Activated T-helper 1 cell treated with anti-CD3 and anti-CD28 coated beads, Interleukin-2, amount 50 U/mL, for 16 hours (primary cell): Measurements from ENCODE around the gene MEA1.
"Not testable (repeated sequence)": the region's sequence is repeated elsewhere in the genome, so short reads cannot be mapped to it uniquely, and the experiment has no call there.

Experiments used
- DNase-seq, 2 donors: peaks; one replicate each; pipeline ENCODE4 v3.0.0-alpha.2; 2020; ENCODE audit warnings: low read depth in 1 of 2, low spot score in 1 of 2

Gene MEA1

GRCh38 chr6:43013843-43014433, at the start of gene MEA1, which contains the start of gene KLHDC3:
Gene MEA1, minus strand, starts transcription at chr6:43013946. Its CDS starts 133 bp downstream, at chr6:43013813.
Gene KLHDC3, plus strand, starts transcription at chr6:43014249. Its CDS starts 2,944 bp downstream, at chr6:43017193.
- DNase-seq = peak; percentile 95 to 98

DNA sequence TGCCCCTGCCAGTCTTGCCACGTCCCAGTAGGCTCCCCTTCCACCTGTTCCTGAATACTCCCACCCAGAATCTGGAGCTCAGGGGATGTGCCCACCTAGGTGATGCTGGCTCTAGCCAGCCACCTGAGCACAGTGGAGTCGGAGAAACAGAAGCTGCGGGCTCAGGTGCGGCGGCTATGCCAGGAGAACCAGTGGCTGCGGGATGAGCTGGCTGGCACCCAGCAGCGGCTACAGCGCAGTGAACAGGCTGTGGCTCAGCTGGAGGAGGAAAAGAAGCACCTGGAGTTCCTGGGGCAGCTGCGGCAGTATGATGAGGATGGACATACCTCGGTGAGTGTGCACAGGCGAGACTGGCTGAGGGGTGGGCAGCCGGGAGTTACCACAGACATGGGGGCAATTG, 49.1 kb upstream of the MEA1 start:
- no peak for DNase-seq

GRCh38 chr6:43061861-43062260, 48.1 kb upstream of the MEA1 start:
- no peak for DNase-seq

GRCh38 chr6:43060755-43061633, 47.2 kb upstream of the MEA1 start:
- no peak for DNase-seq

GRCh38 chr6:43060034-43060754, 46.4 kb upstream of the MEA1 start:
- DNase-seq = no peak

- DNase-seq = peak; percentile 94 to 97
These were observed 45.7 kb upstream of the MEA1 start, which contains the start of the genes KLC4 and MRPL2 for GRCh38 chr6:43059168-43060033. Gene KLC4, plus strand, starts transcription at chr6:43059631. Its CDS starts 1,705 bp downstream, at chr6:43061336. Gene MRPL2, minus strand, starts transcription at chr6:43059434. Its CDS starts 53 bp downstream, at chr6:43059381.

- DNase-seq = no peak
These were observed 44.8 kb upstream of the MEA1 start for GRCh38 chr6:43058531-43058930.

GRCh38 chr6:43055966-43056365, 42.2 kb upstream of the MEA1 start:
- no peak for DNase-seq

GRCh38 chr6:43054206-43054943, 40.6 kb upstream of the MEA1 start:
- no peak for DNase-seq

- DNase-seq = peak; percentile 82 to 85
These were observed 39.9 kb upstream of the MEA1 start, which contains the start of gene CUL7 for GRCh38 chr6:43053545-43054205. Gene CUL7, minus strand, starts transcription at chr6:43053851. Its CDS starts 1,063 bp downstream, at chr6:43052788.

DNA sequence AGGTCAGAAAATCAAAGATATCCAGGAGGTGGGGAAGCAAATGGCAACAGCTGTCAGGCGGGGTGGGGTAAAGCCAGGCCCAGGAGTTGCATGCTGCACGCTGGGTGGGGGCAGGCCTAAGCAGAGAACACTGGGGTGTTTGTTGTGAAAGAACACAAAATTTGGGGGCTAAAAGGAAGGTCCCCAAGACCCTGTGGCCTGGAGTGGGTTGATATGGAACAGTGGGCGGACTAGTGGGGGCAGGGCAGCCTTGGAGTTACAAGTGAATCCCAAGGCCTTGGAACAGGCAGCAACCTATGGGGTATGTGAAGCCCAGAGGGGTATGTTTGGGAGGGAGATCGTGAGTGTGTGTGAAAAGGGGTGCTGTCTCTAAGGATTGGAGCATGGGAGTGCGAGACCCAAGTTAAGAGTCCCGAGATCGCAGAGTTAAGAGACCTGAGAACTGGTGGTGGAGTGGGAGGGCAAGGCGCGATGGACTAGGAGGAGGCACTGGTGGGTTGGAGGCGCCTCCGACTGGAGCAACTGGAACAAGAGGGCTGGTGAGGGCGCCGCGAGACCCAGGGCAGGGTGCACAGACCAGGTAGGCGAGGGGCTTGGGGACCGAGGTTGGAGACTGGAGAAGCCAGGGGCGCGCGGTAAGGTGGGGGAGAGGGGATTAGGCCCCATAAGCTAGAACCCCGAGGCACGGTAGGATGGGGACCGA, 39.2 kb upstream of the MEA1 start:
- DNase-seq = no peak

DNA sequence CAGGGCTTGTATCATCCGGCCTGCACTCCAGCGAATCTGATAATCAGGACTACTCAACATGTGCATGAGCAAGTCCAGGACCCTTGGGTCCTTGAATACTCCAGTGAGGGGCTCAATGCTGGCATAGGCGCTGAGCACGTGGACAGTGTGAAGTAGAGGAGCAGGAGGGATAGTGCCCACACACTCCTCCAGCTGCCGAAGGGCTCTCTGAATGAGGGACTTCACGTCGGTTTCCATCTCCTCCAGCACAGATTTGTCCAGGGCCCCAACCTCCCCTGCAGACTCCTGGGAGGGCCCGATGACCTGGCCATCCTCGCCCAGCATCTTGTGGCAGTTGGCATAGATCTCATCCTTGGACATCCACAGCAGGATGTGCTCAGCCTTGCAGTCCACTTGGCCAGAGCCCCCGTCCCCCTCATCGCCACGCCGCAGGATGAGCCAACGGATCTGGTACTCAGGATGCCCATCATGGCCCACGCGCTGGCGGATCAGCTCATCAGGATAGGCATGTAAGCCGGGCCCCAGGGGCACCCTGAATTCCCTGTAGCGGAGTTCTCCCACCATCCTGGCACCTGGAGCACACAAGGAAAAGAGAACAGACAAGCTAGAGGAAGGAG, 38.6 kb upstream of the MEA1 start:
- DNase-seq = no peak

- no peak for DNase-seq
These were observed 37.2 kb upstream of the MEA1 start for GRCh38 chr6:43050981-43051380.

- DNase-seq = no peak
These were observed 34.3 kb upstream of the MEA1 start for GRCh38 chr6:43047998-43048397.

DNA sequence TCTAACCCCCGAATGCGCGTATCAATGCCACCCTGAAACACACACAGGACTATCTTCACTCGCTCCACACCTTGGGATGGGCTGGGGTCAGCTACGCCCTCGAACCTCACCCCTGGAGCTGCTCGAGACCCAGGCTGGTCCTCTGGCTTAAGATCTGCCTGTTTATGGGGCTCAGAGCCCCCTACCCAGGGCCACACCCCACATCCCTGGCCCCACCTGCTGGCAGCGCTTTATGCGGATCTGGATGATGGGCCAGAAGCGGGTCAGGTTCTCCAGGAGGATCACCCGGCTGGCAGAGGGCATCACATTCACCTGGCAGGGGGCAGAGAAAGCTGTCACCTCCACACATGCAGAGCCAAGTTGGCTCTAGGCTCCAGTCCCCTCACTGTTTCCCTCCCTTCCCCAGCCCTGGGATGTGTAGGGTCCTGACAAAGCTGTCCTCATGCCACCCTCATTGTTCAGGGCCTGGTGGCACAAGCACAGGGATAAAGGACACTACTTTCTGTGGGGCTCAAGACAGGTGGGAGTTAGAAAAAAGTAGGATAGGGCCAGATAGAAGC, 31.7 kb upstream of the MEA1 start:
- no peak for DNase-seq

DNA sequence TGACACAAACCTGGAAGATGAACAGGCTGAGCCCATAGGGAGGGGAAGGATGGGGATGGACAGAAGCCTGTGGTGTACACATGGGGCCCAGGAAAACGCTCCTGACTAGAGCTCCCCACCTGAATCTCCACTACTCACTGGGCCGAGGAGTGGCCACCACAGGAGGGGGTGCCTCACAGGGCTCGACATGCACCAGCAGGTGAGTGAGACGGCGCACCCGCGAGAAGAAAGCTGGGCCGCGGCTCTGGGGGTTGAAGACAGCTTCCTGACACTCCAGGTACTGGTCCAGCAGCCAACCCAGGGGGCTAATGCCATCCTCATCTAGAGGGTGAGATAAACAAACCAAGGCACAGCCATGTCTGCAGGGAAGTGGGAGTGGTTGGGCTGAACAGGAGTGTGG, 29.6 kb upstream of the MEA1 start:
- DNase-seq = no peak

DNA sequence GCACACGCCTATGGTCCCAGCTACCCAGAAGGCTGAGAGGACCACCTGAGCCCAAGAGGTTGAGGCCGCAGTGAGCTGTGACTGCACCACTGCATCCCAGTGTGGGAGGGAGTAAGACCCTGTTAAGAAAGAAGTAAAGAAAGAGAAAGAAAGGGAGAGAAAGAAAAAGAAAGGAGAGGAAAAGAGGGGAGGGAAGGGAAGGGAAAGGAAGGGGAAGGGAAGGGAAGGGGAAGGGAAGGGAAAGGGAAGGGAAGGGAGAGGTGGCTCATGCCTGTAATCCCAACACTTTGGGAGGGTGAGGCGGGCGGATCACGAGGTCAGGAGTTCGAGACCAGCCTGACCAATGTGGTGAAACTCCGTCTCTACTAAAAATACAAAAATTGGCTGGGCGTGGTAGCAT, 27.7 kb upstream of the MEA1 start:
- not testable (repeated sequence) for DNase-seq
